Subcutaneous abdominal adipose tissue (tissue), 5 donors: ENCODE data around the gene RASGRF2.
"Not testable (repeated sequence)": the region's sequence is repeated elsewhere in the genome, so short reads cannot be mapped to it uniquely, and the experiment has no call there.

Experiments
- H3K27ac ChIP-seq: one replicate; pipeline ENCODE4 v1.7.0; 2013; ENCODE audit warnings: low read depth, mild to moderate bottlenecking, inconsistent platforms, low read length, moderate library complexity
- H3K27me3 ChIP-seq, 5 donors: one replicate each; pipeline ENCODE4 v1.7.0; 2013; ENCODE audit warnings: low read length in 5 of 5, inconsistent platforms in 1 of 5; ENCODE audit not compliant: control insufficient read depth in 5 of 5, insufficient read depth in 4 of 5
- H3K36me3 ChIP-seq, 5 donors: one replicate each; pipeline ENCODE4 v1.7.0; 2013; ENCODE audit warnings: low read length in 5 of 5; ENCODE audit not compliant: control insufficient read depth in 5 of 5, insufficient read depth in 5 of 5
- H3K4me1 ChIP-seq, 5 donors: one replicate each; pipeline ENCODE4 v1.7.0; 2013; ENCODE audit warnings: low read length in 5 of 5, mild to moderate bottlenecking in 3 of 5, moderate library complexity in 1 of 5; ENCODE audit not compliant: control insufficient read depth in 5 of 5, insufficient read depth in 5 of 5
- H3K4me3 ChIP-seq, 5 donors: one replicate each; pipeline ENCODE4 v1.7.0; 2013; ENCODE audit warnings: low read length in 5 of 5, low read depth in 1 of 5
- H3K9ac ChIP-seq, 5 donors: one replicate each; pipeline ENCODE4 v1.7.0; 2013; ENCODE audit warnings: low read length in 5 of 5, mild to moderate bottlenecking in 4 of 5, moderate library complexity in 3 of 5
- H3K9me3 ChIP-seq, 5 donors: one replicate each; pipeline ENCODE4 v1.7.0; 2013; ENCODE audit warnings: low read length in 5 of 5; ENCODE audit not compliant: control insufficient read depth in 5 of 5
- donor health status: healthy.
- donor health status: healthy.
- donor health status: healthy.
- donor health status: healthy.
- donor health status: healthy.

Gene RASGRF2

DNA sequence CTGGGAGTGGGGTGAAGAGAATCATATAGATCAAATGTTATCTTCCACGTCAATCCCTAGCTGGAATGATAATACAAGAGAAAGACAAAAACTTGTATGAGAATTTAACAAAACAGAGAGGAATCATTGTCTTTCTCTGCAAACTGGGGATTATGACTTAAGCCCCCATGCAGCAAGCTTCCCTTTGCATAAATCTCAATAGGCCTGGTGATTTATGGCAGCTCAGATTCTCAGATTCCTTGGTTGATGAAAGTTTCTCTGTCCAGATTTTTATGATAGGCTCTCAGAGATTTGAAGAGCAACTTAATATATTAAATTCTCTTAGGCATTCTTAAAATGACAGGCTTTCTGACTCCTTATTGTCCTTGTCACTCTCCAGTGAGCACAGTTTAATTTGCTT, 56.0 kb downstream of the RASGRF2 start:
- Histone ChIP-seq H3K9me3 (no peaks in the 10 kb centered on the region), H3K9ac (no peak overlapping the region), H3K27me3 (no peaks in the 10 kb centered on the region), H3K36me3 (no peaks in the 10 kb centered on the region), H3K4me1 (no peaks in the 10 kb centered on the region), H3K4me3 (no peak overlapping the region), H3K27ac (no peak overlapping the region)

DNA sequence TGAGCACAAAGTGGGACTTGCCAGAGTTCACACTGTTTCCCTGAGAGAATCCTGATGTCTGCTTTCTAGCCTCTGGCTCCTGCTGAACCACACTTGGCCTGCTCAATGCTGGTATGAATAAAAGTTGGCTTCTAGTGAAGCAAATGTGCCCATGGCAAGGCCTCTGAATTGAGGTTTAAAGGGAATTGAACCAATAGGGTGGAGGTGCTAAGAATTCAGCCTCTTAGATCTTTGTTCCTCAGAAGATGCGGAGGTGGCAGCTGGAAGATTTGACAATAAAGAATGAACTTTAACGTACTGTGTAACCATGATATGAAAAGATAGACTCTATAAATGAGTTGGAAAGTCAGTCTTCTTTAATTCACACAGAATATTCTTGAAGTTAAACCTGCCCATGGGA, 57.2 kb downstream of the RASGRF2 start:
- Histone ChIP-seq H3K9me3 (no peaks in the 10 kb centered on the region), H3K4me1 (peaks cover 0 to 8% (median 6%) of the 10 kb centered on the region in 5 donors), H3K36me3 (no peaks in the 10 kb centered on the region), H3K9ac (no peak overlapping the region), H3K27ac (no peak overlapping the region), H3K4me3 (no peak overlapping the region), H3K27me3 (no peaks in the 10 kb centered on the region)

DNA sequence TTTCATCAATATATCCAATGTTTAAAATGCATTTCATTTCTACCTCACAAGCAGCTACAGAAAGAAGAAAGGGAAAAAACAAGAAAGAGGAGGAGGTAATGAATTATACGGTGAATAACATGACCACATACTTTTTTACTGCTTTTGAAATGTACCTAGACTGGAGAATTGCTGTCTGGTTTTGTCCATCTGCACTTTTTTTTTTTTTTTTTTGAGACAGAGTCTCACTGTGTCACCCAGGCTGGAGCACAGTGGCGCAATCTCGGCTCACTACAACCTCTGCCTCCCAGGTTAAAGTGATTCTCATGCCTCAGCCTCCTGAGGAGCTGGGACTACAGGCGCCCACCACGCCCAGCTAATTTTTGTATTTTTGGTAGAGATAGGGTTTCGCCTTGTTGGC, 58.4 kb downstream of the RASGRF2 start:
- peaks cover 0 to 18% (median 16%) of the 10 kb centered on the region in 5 donors for H3K4me1 ChIP-seq
- H3K4me3 ChIP-seq, H3K36me3 ChIP-seq, H3K9me3 ChIP-seq, H3K9ac ChIP-seq, H3K27me3 ChIP-seq, H3K27ac ChIP-seq: not testable (repeated sequence)

DNA sequence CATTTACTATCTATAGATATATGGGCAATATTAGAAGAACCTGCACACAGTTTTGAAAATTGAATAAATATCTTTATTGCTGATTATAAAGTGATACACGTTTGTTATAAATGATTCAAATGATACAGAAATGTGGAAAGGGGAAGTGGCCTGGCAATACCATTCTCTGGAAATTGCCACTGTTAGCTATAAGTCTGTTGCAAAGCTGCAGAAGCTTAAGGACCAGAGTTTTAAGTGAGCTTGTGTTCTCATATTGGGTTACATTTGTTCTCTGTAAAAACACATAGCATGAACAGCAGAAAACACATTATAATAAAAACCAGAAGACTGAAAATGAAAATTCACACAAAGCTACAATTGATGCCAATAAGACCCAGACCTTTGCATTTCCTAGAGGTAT, 59.6 kb downstream of the RASGRF2 start:
- Histone ChIP-seq H3K27me3 (no peaks in the 10 kb centered on the region), H3K36me3 (no peaks in the 10 kb centered on the region), H3K9me3 (no peaks in the 10 kb centered on the region), H3K9ac (no peak overlapping the region), H3K4me3 (no peak overlapping the region), H3K27ac (no peak overlapping the region), H3K4me1 (peaks cover 0 to 21% (median 17%) of the 10 kb centered on the region in 5 donors)

DNA sequence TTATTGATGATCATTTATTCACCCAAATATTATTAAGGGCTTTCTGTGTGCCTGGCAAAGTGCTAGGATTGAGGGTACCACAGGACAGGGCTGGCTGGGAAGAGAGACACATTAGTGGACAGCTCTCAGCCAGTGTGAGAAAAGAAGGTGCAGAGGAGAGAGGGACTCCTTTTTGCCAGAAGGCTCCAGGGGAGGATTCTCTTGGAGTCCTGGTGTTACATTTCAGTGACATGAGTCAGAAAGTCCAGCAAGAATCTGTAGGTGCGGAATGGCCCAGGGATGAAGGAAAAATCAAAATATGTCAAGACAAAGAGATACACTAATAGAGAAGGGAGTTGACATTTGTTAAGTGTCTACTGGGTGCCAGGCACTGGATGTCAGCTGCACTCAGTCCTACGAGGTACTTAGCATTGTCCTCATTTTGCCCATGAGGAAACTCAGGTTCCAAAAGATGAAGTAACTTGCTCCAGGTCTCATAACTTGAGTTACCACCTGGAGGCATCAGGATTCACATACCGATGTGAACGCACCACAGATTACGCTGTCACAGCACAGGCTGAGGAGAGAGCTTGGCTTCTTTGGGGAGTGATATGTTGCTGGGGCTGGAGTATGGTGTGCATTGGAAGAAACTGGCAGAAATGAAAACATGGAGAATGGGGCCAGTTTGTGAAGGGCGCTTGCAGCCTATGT, 60.5 kb downstream of the RASGRF2 start:
- Histone ChIP-seq H3K27ac (no peak overlapping the region), H3K4me3 (no peak overlapping the region), H3K9ac (no peak overlapping the region), H3K36me3 (no peaks in the 10 kb centered on the region), H3K4me1 (peaks cover 0 to 21% (median 17%) of the 10 kb centered on the region in 5 donors), H3K9me3 (no peaks in the 10 kb centered on the region), H3K27me3 (no peaks in the 10 kb centered on the region)

DNA sequence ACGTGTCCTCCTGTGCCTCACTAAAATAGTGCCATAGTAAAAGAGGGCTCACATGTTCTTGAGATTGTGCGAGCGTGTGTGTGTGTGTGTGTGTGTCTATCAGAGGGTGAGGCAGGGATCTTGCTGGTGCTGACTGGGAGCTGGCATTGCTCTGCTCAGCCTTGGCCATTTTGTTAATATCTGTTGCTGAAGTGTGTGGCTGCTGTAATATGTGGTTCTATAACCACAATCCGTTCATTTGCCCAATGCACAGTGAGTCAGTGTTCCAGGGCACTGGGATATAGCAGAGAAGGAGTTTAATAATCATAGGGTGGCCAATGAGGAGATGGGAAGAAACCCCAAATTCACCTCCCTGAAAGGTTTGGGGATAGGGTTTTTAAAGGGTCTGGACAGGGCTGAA, 61.3 kb downstream of the RASGRF2 start:
- Histone ChIP-seq H3K9ac (no peak overlapping the region), H3K36me3 (no peaks in the 10 kb centered on the region), H3K9me3 (no peaks in the 10 kb centered on the region), H3K4me3 (no peak overlapping the region), H3K27me3 (no peaks in the 10 kb centered on the region), H3K4me1 (peaks cover 0 to 21% (median 17%) of the 10 kb centered on the region in 5 donors), H3K27ac (no peak overlapping the region)

DNA sequence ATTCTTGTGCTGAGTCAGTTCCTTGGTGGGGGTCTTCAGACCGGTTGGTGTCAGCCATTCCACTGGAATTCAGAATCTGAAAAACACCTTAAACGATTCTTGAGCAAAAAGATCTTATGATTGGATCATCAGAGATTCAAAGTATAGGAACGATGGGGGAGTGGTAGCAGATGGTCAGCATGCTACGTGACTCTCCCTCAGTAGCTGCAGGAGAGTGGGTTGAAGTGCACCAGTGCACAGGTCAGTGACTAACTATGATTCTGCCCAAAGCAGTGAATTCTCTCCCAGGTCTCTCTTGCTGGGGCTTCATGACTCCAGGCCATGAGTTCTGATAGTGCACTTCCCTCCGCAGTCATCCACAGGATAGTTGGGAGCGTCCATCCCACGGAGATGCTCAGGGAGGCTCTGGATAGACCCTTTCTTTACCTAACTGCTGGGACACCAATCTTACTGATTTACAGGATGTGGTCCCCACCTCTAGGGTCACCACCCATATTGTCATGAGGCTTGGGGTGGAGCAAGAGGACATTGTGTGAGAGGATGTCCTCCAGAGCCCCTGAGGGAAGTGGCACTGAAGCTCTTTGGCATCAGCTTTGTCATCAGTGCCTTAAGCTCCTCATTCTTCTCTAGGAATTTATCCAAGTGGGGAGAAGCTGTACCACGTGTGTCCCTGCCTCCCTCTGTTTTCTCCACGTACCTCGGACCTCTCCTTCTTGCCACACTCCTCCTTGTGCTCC, 62.0 kb downstream of the RASGRF2 start:
- Histone ChIP-seq H3K9ac (no peak overlapping the region), H3K4me3 (no peak overlapping the region), H3K9me3 (no peaks in the 10 kb centered on the region), H3K4me1 (peaks cover 0 to 21% (median 17%) of the 10 kb centered on the region in 5 donors), H3K27me3 (no peaks in the 10 kb centered on the region), H3K27ac (peak overlapping the region; percentile 30), H3K36me3 (no peaks in the 10 kb centered on the region)

DNA sequence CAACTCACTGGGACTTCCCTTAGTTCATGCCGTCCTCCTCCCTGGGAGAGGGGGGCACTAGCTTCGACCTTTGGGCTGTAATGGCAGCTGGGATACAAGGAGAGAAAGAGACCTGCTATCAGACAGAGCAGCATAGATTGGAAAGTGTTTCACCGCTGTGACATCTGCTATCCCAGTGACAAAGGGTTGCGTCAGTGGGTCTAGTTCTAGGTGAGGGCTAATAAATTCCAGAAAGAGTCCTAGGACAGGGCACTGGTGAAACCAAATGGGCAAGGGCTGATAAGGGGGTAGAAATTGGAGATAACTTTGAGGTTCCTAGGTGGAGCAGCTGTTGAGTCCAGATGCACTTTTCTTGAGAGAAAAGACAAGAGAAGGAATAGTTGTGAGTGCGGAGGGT, 62.5 kb downstream of the RASGRF2 start:
- peak overlapping the region; percentile 30 for H3K27ac ChIP-seq
- no peak overlapping the region for H3K4me3 ChIP-seq
- no peak overlapping the region for H3K9ac ChIP-seq
- no peaks in the 10 kb centered on the region for H3K27me3 ChIP-seq
- no peaks in the 10 kb centered on the region for H3K36me3 ChIP-seq
- no peaks in the 10 kb centered on the region for H3K9me3 ChIP-seq
- H3K4me1 ChIP-seq, result peaks cover 0 to 21% (median 17%) of the 10 kb centered on the region in 5 donors

DNA sequence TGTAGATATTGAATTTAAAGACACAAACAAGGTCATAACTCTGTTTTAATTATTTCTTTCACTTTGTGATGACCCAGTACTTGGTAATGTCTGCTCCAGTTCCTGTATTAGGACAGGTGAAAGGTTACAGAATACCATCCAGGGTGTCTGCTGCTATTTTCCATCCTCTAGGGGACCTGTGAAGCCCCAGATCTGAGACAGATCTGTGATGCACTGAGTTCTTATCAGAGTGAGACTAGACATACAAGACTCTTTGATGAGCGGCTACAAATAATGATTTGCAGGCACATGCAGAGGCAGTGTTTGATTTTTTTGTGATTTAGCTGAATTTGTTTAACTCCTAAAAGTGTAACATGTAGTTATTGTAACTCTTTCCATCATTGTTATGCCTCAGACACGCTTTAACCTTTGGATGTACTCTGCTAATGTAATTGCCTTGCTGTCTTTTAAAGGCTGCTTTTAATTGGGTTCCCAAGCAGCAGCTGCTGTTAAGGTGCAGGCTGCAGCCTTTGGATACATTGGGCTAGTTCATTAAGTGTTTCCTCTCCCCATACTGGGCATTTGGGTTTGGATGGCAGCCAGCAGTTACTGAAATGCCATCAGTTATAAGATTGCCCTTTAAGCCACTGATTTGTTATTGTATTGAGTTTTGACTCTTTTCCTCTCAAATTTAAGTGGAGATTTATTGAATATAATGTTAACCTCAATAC, 63.3 kb downstream of the RASGRF2 start:
- H3K4me3 ChIP-seq, result no peak overlapping the region
- H3K27ac ChIP-seq, result no peak overlapping the region
- H3K9ac ChIP-seq, result no peak overlapping the region
- no peaks in the 10 kb centered on the region for H3K27me3 ChIP-seq
- no peaks in the 10 kb centered on the region for H3K9me3 ChIP-seq
- H3K4me1 ChIP-seq, result peaks cover 0 to 21% (median 17%) of the 10 kb centered on the region in 5 donors
- H3K36me3 ChIP-seq, result no peaks in the 10 kb centered on the region

DNA sequence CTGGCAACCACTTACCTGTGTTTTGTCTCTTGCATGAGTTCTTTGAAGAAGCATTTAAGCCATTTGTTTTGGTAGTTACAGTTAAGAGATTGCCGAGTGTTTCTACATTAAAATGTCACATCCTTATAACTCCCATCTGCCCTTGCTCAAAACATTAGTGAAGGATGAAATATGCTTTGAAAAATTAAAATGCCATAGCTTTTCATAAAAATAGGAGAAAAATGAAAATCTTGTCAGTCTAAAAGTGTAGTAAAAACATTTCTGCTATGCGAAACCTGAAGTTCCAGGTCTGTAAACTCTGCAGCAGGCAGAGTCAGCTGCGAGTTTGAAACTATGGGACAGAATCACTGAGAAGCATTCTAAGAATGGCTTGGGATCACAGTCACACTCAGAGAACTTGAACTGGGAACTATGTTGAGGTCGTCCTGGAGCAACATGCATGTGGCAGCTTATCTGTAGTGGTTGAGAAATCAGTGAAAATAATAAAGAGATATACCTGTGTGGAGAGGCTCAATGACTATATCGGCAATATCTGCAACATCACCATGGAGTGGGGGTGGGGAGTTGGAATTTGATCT, 67.4 kb downstream of the RASGRF2 start:
- H3K9ac ChIP-seq, result no peak overlapping the region
- H3K27ac ChIP-seq, result no peak overlapping the region
- no peak overlapping the region for H3K4me3 ChIP-seq
- peaks cover 0 to 3% (median 0%) of the 10 kb centered on the region in 5 donors for H3K9me3 ChIP-seq
- peaks cover 0 to 11% (median 8%) of the 10 kb centered on the region in 5 donors for H3K4me1 ChIP-seq
- H3K36me3 ChIP-seq, result no peaks in the 10 kb centered on the region
- H3K27me3 ChIP-seq, result no peaks in the 10 kb centered on the region
